Stomach smooth muscle (tissue), 2 donors: ENCODE data around the gene PHF10.
"Not testable (repeated sequence)": the region's sequence is repeated elsewhere in the genome, so short reads cannot be mapped to it uniquely, and the experiment has no call there.

Experiments used
- H3K27ac ChIP-seq: one replicate; pipeline ENCODE4 v1.7.0; 2013; ENCODE audit warnings: mild to moderate bottlenecking, low read length, inconsistent platforms
- H3K27me3 ChIP-seq, 2 donors: one replicate each; pipeline ENCODE4 v1.7.0; 2013; ENCODE audit warnings: low read length in 2 of 2; ENCODE audit not compliant: insufficient read depth in 2 of 2, control insufficient read depth in 1 of 2
- H3K36me3 ChIP-seq, 2 donors: one replicate each; pipeline ENCODE4 v1.7.0; 2013; ENCODE audit warnings: low read length in 2 of 2; ENCODE audit not compliant: control insufficient read depth in 2 of 2, insufficient read depth in 2 of 2
- H3K4me1 ChIP-seq: one replicate; pipeline ENCODE4 v1.7.0; 2013; ENCODE audit warnings: low read length; ENCODE audit not compliant: control insufficient read depth, insufficient read depth
- H3K4me3 ChIP-seq, 2 donors: one replicate each; pipeline ENCODE4 v1.7.0; 2013; ENCODE audit warnings: low read length in 2 of 2
- H3K9ac ChIP-seq, 2 donors: one replicate each; pipeline ENCODE4 v1.7.0; 2013; ENCODE audit warnings: low read length in 2 of 2, mild to moderate bottlenecking in 1 of 2
- H3K9me3 ChIP-seq, 2 donors: one replicate each; pipeline ENCODE4 v1.7.0; 2013; ENCODE audit warnings: low read length in 2 of 2; ENCODE audit not compliant: control insufficient read depth in 2 of 2
- donor health status: healthy.
- donor health status: Pancreatic carcinoma.

PHF10 gene

DNA sequence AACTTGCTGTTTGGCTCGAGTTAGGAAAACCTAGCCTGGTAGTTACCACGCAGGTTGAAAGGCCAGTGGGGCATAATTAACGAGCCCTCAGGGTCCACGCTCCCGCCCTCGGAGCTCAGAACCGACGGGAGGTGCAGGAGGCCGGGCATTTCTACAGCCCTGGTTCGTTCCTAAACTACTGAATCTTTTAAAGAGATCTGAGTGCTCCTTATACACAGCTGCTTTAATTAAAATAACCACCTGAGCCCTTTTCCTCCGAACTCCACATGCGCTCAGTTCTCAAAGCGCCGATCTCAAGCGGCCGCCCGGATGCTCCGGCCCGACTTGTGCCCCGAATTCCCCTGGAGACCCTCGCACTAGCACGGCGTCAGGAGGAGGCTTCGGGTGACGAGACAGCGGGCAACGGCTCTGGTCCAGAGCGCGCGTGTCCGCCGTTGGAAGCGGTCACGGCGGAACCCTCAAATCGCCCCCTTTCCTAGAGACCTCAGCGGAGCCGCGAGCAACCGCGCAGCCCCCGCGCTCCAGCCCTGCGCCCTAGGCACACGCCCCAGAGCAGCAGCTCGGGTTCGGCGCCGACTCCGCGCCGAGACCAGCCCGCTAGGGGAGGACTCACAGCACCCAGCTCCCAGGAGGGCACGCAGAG is 22.9 kb downstream of the PHF10 start:
- Histone ChIP-seq H3K4me3 (peak overlapping the region; percentile 93 to 95), H3K36me3 (peaks cover 3 to 5% of the 10 kb centered on the region in 2 donors), H3K9me3 (no peaks in the 10 kb centered on the region), H3K4me1 (peaks cover 18% of the 10 kb centered on the region), H3K27me3 (no peaks in the 10 kb centered on the region), H3K9ac (peak overlapping the region; percentile 83 to 86), H3K27ac (peak overlapping the region; percentile 89)

DNA sequence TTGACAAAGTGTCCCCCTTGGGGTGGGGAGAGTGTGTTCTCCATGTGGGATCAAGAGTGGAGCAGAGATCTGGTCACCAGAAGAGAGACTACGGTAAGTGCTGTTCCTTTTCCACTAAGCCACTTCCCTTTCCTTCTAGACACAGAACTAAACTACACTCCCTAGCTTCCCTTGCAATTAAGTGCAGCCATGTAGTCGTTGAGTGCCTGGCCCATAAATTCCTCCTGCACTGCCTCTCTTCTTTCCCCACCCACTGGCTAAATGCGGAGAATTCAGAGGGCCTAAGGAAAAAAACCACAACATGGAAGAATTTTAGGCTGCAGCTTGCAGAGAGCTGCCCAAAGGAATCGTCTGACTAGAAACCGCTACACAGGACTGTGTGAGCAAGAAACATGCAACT is 24.0 kb downstream of the PHF10 start:
- Histone ChIP-seq H3K27me3 (no peaks in the 10 kb centered on the region), H3K27ac (no peak overlapping the region), H3K4me1 (peaks cover 18% of the 10 kb centered on the region), H3K4me3 (peak overlapping the region in 1 of 2 donors; percentile 22), H3K36me3 (peaks cover 2 to 5% of the 10 kb centered on the region in 2 donors), H3K9ac (peak overlapping the region; percentile 12 to 21), H3K9me3 (no peaks in the 10 kb centered on the region)

DNA sequence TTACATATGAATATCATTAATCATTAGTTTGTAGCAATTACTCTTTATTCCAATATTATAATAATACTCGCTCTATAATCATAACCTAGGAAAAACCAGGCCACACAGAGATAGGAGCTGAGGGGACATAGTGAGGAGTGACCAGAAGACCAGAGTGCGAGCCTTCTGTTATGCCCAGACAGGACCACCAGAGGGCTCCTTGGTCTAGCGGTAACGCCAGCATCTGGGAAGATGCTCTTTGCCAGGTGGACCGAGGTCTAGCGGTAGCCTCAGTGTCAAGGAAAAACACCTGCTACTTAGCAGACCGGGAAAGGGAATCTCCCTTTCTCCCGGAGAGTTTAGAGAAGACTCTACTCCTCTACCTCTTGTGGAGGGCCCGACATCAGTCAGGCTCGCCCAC is 27.2 kb downstream of the PHF10 start:
- not testable (repeated sequence) for H3K4me1 ChIP-seq, H3K4me3 ChIP-seq, H3K9me3 ChIP-seq, H3K36me3 ChIP-seq, H3K9ac ChIP-seq, H3K27ac ChIP-seq, H3K27me3 ChIP-seq

DNA sequence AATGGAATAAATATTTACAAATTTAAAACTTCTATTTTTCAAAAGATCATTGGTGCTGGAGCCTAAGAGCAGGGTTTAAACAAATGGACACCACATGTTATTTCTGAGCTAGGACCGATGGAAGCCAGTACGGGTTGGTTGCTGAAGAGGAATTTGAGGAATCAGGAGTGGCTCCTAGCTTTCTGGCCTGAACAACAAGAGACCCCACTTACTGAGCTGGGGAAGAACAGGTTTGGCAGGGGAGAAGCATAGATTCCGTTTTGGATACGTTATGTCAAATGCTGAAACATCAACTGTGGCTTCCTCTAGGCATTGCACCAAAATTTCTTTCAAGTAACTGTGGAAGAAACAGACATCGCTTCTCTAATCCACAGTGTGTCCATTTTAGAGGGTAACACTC is 29.2 kb downstream of the PHF10 start:
- Histone ChIP-seq H3K4me3 (no peak overlapping the region), H3K27me3 (no peaks in the 10 kb centered on the region), H3K27ac (no peak overlapping the region), H3K36me3 (peaks cover 0 to 3% of the 10 kb centered on the region in 2 donors), H3K4me1 (no peaks in the 10 kb centered on the region), H3K9ac (no peak overlapping the region), H3K9me3 (no peaks in the 10 kb centered on the region)

DNA sequence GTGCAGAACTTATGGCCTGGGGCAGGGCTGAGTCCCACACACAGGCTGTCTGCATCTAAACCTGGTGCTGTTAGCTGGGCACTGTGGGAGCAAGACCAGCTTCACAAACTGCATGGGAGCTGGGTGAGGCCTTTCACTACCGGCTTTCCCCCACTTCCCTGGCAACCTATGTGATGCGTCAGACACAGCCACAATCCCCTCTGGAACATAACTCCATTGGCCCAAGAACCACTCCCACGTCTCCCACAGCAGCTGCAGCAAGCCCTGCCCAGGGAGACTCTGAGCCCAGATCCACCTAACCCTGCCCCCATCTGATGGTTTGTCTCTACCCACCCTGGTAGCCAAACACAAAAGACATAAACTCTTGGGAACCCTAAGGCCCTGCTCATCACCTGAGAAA is 31.8 kb downstream of the PHF10 start:
- Histone ChIP-seq H3K27me3 (no peaks in the 10 kb centered on the region), H3K9ac (no peak overlapping the region), H3K27ac (no peak overlapping the region), H3K4me1 (no peaks in the 10 kb centered on the region), H3K9me3 (no peaks in the 10 kb centered on the region), H3K36me3 (peaks cover 2 to 3% of the 10 kb centered on the region in 2 donors), H3K4me3 (no peak overlapping the region)

DNA sequence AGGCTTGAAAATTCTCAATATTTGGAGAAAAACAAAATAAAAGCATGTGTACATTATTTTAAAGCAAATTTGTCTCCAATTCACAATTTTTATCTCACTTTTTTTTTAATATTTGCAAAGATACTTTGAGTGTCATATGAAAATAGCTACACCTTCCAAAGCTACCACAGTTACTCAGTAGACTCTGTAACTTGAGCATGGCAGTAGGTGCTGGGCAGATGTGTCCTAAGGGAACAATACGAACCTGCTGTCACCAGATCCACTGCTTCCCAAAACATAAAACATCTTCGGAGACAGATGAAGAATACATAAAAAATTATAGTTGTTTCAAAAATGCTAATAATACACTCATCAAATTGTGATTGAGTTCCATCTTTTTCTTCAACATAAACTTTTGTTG is 33.0 kb downstream of the PHF10 start:
- Histone ChIP-seq H3K36me3 (peaks cover 4 to 9% of the 10 kb centered on the region in 2 donors), H3K27me3 (no peaks in the 10 kb centered on the region), H3K4me3 (no peak overlapping the region), H3K9me3 (no peaks in the 10 kb centered on the region), H3K4me1 (no peaks in the 10 kb centered on the region), H3K9ac (no peak overlapping the region), H3K27ac (no peak overlapping the region)

DNA sequence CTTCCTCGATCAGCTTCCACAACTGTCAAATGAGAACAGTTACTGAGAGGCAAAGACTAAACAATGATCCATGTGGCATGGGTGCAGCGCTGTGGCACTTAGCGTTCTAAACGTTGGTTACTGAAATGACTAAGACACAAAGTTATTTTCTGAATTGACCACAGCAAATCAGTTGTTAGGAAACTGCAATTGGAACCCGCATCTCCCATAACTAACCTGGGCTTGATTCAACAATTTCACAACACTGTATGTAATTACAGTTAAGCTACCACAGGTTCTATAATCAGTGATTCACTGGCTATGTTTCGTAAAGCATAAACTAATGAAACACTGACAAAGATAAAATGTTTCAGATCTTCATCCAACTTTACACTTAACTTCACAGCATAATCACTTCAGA is 35.0 kb downstream of the PHF10 start:
- Histone ChIP-seq H3K36me3 (peaks cover 4 to 15% of the 10 kb centered on the region in 2 donors), H3K27me3 (no peaks in the 10 kb centered on the region), H3K9me3 (no peaks in the 10 kb centered on the region), H3K4me1 (no peaks in the 10 kb centered on the region), H3K4me3 (no peak overlapping the region), H3K9ac (no peak overlapping the region), H3K27ac (no peak overlapping the region)

DNA sequence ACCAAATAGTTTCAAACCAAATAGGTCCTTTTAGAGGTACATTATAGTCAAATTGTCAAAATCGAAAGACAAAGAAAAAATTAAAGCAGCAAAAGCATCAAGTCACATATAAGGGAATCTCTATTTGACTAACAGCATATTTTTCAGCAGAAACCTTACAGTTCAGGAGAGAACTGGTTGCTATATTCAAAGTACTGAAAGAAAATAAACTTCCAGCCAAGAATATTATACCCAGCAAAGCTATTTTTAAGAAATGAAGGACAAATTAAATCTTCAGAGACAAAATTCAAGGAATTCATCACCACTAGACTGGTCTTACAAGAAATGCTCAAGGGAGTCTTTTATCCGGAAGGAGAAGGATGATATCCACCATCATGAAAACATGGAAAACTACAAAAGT is 38.4 kb downstream of the PHF10 start:
- Histone ChIP-seq H3K4me3 (no peak overlapping the region), H3K27me3 (no peaks in the 10 kb centered on the region), H3K9ac (no peak overlapping the region), H3K9me3 (no peaks in the 10 kb centered on the region), H3K4me1 (no peaks in the 10 kb centered on the region), H3K36me3 (peaks cover 7 to 15% of the 10 kb centered on the region in 2 donors), H3K27ac (no peak overlapping the region)

DNA sequence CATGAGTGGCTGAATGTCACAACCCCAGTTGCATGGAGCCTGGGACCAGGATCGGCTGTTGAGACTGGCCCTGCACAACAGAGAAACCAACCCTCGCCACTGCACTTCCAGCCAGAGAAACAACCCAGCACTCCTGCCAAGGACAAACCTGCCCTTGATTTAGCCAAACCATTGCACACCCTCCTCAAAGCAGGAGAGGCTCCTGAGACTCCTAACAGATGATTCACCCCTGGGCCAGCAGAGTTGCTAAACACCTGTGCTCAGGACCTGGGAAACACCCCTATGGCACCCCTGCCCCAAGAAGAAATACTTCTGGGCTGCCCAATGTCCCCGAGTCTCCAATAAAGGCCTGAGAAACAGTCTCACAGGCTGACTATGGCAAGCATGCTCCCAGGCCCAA is 40.2 kb downstream of the PHF10 start:
- Histone ChIP-seq H3K4me1 (no peaks in the 10 kb centered on the region), H3K4me3 (no peak overlapping the region), H3K9me3 (no peaks in the 10 kb centered on the region), H3K36me3 (peaks cover 7 to 18% of the 10 kb centered on the region in 2 donors), H3K9ac (no peak overlapping the region), H3K27ac (no peak overlapping the region), H3K27me3 (no peaks in the 10 kb centered on the region)

DNA sequence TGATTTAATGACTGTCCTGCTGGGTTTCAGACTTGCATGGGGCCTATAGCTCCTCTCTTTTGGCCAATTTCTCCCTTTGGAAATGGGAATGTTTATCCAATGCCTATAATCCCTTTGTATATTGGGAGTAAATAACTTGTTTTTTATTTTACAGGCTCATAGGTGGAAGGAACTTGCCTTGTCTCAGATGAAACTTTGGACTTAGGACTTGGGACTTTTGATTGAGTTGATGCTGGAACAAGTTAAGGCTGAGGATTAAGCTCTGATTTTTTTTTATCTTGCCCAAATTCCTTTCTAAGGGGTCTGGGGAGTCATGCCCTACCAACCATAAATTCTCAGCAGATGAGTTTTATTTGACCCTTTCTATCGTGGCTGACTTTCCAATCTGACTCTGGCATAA is 46.0 kb downstream of the PHF10 start:
- H3K27ac ChIP-seq = no peak overlapping the region
- peaks cover 3% of the 10 kb centered on the region in 2 donors for H3K36me3 ChIP-seq
- no peak overlapping the region for H3K9ac ChIP-seq
- H3K4me1 ChIP-seq = no peaks in the 10 kb centered on the region
- H3K27me3 ChIP-seq = no peaks in the 10 kb centered on the region
- H3K4me3 ChIP-seq = no peak overlapping the region
- H3K9me3 ChIP-seq = no peaks in the 10 kb centered on the region

DNA sequence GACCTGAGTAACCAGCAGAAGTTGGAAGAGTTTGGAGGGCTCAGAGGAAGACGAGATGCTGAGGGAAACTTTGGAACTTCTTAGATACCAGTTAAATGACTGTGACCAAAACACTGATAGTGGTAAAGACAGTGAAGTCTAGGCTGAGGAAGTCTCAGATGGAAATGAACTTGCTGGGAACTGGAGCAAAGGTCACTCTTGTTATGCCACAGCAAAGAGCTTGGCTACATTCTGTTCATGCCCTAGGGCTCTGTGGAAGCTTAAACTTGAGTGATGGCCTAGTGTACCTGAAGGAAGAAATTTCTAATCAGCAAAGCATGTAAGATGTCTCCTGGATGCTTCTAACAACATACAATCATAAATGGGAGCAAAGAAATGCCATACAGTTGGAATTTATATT is 47.2 kb downstream of the PHF10 start:
- Histone ChIP-seq H3K4me3 (no peak overlapping the region), H3K9ac (no peak overlapping the region), H3K36me3 (peaks cover 3 to 4% of the 10 kb centered on the region in 2 donors)

More for the DNA sequence above, 47.2 kb downstream of the PHF10 start:
- Histone ChIP-seq H3K27ac (no peak overlapping the region), H3K27me3 (no peaks in the 10 kb centered on the region), H3K4me1 (no peaks in the 10 kb centered on the region), H3K9me3 (no peaks in the 10 kb centered on the region)
